Adrenal gland (tissue), 5 donors: ENCODE results near the gene EMCN.

ENCODE experiments used
- CTCF ChIP-seq, 6 experiments: fragments of 450-650 bp in 4 of 6; fragments of 200-600 bp in 2 of 6; sonication (generic) in 1 of 6; IDR thresholded peaks; 1 replicate in 5 of 6; 2 replicates in 1 of 6; pipeline versions ENCODE4 v1.5.1 to v1.8.0; 2016 to 2021; ENCODE audit warnings: antibody characterized with exemption in 6 of 6, mild to moderate bottlenecking in 2 of 6, moderate library complexity in 1 of 6
- POLR2A ChIP-seq, 2 donors: fragments of 450-650 bp; IDR thresholded peaks; one replicate each; pipeline ENCODE4 v1.6.1; 2017; ENCODE audit warnings: antibody characterized with exemption in 2 of 2, mild to moderate bottlenecking in 2 of 2, moderate library complexity in 1 of 2
- donor health status: DM: no; HTN: no; CAD: no.

GRCh38 chr4:100539706-100540105, 21.9 kb upstream of the EMCN start:
- no peak for TF ChIP-seq POLR2A (IDR thresholded peaks at IDR 0.05)
- no peak for TF ChIP-seq CTCF (IDR thresholded peaks at IDR 0.05)
